ENCODE data around the gene FBXW9.
A peak's percentile ranks its signal among the peaks of the same experiment; 100 is the strongest.
"Not testable (repeated sequence)": the region's sequence is repeated elsewhere in the genome, so short reads cannot be mapped to it uniquely, and the experiment has no call there.

FBXW9 gene

DNA sequence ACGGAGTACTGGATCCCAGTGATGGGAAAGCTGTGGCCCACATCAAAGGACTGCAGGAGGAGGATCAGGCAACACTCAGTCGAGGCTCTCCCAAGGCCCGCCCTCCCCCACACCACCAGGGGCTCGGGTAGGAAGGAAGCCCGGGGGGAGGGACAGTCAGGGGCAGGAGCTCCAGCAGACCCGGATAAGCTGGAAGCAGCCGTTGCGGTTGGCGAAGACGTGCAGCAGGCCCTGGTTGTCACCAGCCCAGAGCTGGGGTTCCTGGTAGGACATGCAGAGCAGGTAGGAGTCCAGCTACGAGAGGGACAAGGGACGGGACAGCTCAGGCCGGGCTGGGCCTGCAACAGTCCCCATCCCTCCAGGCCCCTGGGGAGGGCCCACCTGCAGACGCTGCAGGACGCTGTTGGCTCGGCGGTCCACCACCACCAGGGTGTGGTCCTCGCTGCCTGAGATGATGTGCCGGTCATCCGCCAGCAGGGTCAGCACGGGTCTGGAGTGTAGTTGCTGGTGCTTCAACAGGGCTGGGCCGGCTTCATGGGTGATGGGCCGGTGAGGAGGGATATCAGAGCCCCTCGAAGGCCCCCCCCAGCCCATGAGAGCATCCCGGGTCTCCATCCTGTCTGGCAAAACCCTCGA is 6.7 kb downstream of the FBXW9 start:
- DNase-seq (ENCODE audit: low read depth): no peak
- no peak overlapping the region for H3K4me3 ChIP-seq (ENCODE audit: low read depth, low read length)
- TF ChIP-seq, protein P1, sequence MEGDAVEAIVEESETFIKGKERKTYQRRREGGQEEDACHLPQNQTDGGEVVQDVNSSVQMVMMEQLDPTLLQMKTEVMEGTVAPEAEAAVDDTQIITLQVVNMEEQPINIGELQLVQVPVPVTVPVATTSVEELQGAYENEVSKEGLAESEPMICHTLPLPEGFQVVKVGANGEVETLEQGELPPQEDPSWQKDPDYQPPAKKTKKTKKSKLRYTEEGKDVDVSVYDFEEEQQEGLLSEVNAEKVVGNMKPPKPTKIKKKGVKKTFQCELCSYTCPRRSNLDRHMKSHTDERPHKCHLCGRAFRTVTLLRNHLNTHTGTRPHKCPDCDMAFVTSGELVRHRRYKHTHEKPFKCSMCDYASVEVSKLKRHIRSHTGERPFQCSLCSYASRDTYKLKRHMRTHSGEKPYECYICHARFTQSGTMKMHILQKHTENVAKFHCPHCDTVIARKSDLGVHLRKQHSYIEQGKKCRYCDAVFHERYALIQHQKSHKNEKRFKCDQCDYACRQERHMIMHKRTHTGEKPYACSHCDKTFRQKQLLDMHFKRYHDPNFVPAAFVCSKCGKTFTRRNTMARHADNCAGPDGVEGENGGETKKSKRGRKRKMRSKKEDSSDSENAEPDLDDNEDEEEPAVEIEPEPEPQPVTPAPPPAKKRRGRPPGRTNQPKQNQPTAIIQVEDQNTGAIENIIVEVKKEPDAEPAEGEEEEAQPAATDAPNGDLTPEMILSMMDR (conservative IDR thresholded peaks at IDR 0.05; ENCODE audit: low read depth, low read length): no peak

DNA sequence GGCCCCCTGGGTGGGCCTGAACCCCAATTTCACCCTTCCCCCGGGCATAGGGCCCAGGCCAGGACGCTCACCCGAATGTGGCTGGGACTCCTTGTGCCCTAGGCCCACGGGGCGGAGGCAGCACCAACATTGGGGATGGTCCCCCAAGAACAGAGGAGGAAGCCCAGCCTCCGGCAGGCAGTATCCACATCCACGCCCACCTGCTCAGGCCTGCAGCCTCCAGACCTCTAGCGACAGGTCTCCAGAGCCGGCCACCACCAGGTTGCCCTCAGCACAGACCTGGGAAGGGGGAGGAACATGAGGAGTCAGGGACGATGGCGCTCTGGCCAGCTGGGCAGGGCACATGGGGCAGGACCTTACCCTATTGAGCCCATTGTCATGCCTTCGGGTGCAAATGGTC is 7.4 kb downstream of the FBXW9 start:
- no peak for DNase-seq (ENCODE audit: low read depth)
- H3K4me3 ChIP-seq (ENCODE audit: low read depth, low read length): no peak overlapping the region
- TF ChIP-seq, protein P1 (conservative IDR thresholded peaks at IDR 0.05; ENCODE audit: low read depth, low read length): no peak

DNA sequence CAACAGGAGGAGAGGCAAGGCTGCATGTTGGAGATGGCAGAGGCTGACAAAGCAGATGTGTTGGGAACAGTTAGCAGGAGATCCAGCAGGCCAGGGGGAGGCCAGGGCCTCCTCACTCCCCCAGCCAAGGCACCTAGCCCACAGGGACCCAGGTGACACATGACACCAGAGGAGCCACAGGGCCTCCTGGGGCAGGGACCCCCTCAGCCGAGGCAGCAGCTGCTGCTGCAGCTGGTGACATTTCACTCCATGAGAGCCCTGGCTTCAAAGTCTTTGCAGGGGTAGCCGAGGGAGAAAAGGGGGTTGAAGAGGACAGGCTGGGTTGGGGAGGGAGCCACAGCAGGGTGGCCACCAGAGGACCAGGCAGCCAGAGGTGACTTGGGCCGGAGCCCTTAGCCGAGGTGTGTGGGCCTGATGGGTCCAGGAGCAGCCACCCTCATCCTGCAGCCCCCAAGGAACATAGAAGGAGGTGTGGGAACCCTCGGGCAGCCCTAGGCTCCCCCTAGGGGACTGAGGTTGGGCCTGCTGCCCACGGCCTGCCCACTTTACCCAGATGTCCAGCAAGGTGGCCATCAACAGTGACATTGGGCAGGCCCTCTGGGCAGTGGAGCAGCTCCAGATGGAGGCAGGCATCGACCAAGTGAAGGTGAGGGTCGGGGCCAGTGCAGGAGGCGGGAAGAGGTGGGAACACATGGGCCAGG is 8.8 kb downstream of the FBXW9 start, which contains the start of gene GNG14:
Gene GNG14, plus strand, starts transcription at position 503 of the 701 bp plus-strand sequence. Its CDS starts 51 bp downstream, at position 554.
- H3K4me3 ChIP-seq (ENCODE audit: low read depth, low read length): no peak within 1 kb of the TSS

DNA sequence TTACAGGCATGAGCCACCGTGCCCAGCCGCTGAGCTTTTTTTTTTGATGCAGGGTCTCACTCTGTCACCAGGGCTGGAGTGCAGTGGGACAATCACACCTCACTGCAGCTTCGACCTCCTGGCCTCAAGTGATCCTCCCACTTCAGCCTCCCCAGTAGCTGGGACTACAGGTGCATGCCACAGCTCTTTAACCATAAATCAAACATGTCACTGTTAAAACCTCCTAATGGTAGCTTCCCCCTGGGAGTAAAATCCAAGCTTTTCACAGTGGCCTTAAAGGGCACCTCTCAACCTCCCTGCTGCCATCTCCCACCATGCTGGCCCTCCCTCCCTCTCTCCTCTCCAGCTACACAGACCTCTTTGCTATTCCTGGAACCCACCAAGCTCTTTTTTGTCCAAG is 10.6 kb downstream of the FBXW9 start:
- no peak for DNase-seq (ENCODE audit: low read depth)
- no peak overlapping the region for H3K4me3 ChIP-seq (ENCODE audit: low read depth, low read length)
- TF ChIP-seq, protein P1 (conservative IDR thresholded peaks at IDR 0.05; ENCODE audit: low read depth, low read length): no peak

More for the DNA sequence above, 8.8 kb downstream of the FBXW9 start, which contains the start of gene GNG14:
- no peak for DNase-seq (ENCODE audit: low read depth)
- TF ChIP-seq, protein P1 (conservative IDR thresholded peaks at IDR 0.05; ENCODE audit: low read depth, low read length): no peak

DNA sequence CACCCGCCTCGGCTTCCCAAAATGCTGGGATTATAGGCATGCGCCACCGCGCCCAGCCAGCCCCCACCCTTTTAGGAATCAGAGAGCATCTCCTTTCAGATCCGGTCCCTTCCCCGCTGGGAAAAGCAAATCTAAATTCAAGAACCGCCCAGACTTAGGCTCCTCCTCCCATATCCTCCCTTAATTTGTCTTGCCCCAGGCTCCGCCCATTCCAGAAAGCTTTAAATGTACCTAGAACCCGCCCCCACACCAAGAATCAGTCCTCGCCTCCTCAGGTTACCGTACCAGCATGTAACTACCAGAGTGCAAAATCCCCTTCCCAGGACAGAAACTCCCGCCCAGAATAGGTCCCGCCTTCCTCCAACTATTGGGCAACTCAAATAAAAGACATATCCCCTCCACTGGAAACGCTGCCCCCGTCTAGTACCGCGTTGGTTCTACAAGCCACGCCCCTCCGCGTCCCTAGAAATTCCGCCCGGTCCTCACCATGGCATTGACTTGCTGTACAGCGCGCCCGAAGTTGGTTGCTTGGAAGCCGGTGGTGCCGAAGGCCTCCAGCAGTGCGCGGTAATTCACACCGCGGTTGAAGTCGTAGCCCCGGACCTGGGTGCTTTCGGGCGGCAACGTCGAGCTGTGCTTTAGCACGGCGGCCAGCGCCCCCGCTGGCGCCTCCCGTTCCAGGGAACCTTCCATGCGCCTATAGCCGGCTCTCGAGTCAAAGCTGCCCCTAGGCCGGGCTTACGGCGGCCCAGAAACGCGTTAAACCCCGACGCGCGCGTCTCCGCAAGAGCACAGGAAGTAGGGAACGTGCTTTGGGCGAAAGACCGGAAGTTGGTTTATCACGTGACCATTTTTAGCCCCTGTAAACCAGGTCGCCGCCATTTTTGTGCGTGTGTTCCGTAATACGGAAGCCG is 15.1 kb downstream of the FBXW9 start, which contains the start of gene DHPS:
Gene DHPS, minus strand, starts transcription at position 807 of the 914 bp plus-strand sequence. Its CDS starts 114 bp downstream, at position 693.
- peak; percentile 99 for DNase-seq (ENCODE audit: low read depth)
- H3K4me3 ChIP-seq (ENCODE audit: low read depth, low read length): peak within 1 kb of the TSS; percentile 97
- TF ChIP-seq, protein P1 (conservative IDR thresholded peaks at IDR 0.05; ENCODE audit: low read depth, low read length): no peak

DNA sequence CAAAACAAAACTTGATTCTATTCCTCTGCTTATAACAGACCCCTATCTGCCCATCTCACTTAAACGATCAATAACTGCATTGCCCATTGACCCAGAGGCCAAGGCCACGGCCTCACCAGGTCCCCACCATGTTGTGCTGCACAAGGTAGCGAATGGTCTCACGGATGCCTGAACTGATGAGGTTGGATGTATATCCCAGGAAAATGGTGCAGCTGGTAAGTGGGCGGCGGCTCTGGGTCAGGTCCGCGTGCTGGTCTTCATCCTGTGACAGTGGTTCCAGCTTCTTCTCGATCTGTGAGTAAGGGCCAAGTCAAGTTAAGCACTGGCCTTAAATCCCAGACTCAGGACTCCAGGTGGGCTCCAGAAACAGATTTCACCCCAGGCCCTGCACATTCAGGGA is 16.4 kb downstream of the FBXW9 start:
- TF ChIP-seq, protein P1 (conservative IDR thresholded peaks at IDR 0.05; ENCODE audit: low read depth, low read length): no peak
- DNase-seq (ENCODE audit: low read depth): no peak
- H3K4me3 ChIP-seq (ENCODE audit: low read depth, low read length): no peak overlapping the region

DNA sequence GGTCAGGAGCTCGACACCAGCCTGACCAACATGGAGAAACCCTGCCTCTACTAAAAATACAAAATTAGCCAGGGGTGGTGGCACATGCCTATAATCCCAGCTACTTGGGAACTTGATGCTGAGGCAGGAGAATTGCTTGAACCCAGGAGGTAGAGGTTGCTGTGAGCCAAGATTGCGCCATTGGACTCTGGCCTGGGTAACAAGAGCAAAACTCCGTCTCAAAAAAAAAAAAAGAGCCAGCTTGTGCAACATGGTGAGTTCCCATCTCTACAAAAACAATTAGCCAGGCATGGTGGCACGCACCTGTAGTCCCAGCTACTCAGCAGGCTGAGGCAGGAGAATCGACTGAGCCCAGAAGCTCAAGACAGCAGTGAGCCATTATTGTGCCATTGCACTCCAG is 18.4 kb downstream of the FBXW9 start:
- not testable (repeated sequence) for DNase-seq (ENCODE audit: low read depth); H3K4me3 ChIP-seq (ENCODE audit: low read depth, low read length)
